Measurements from ENCODE around the gene MORN2. TPM values are rescaled to one million over a fixed set of nuclear protein-coding genes. Genes with fewer than 3 reads are reported as not detected.

MORN2 gene
- total and polyA plus RNA-seq, 9 of the 15 experiments (the other 6 are each of a cell fraction or from before 2014, with no cell fraction given): 10.4 to 39.5 (median 20.8) TPM

DNA sequence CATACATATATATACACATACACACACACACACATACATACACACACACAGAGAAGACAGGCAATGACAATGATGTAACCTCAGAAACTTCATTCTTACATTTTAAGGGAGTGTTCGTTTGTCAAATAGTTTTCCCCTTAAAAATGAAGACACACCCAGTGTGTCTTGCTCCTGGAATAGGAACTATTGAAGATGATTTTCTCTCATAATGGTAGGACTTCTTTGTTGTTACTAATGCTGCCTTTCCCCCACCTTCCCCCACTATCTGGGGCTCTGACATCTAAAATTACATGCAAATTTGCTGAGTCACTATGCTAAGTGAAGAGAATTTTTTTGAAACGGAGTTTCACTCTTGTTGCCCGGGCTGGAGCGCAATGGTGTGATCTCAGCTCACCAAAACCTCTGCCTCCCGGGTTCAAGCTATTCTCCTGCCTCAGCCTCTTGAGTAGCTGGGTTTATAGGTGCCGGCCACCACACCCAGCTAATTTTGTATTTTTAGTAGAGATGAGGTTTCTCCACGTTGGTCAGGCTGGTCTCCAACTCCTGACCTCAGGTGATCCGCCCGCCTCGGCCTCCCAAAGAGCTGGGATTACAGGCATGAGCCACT lies 48.1 kb upstream of the MORN2 start (continued):
- TF ChIP-seq, protein P1, sequence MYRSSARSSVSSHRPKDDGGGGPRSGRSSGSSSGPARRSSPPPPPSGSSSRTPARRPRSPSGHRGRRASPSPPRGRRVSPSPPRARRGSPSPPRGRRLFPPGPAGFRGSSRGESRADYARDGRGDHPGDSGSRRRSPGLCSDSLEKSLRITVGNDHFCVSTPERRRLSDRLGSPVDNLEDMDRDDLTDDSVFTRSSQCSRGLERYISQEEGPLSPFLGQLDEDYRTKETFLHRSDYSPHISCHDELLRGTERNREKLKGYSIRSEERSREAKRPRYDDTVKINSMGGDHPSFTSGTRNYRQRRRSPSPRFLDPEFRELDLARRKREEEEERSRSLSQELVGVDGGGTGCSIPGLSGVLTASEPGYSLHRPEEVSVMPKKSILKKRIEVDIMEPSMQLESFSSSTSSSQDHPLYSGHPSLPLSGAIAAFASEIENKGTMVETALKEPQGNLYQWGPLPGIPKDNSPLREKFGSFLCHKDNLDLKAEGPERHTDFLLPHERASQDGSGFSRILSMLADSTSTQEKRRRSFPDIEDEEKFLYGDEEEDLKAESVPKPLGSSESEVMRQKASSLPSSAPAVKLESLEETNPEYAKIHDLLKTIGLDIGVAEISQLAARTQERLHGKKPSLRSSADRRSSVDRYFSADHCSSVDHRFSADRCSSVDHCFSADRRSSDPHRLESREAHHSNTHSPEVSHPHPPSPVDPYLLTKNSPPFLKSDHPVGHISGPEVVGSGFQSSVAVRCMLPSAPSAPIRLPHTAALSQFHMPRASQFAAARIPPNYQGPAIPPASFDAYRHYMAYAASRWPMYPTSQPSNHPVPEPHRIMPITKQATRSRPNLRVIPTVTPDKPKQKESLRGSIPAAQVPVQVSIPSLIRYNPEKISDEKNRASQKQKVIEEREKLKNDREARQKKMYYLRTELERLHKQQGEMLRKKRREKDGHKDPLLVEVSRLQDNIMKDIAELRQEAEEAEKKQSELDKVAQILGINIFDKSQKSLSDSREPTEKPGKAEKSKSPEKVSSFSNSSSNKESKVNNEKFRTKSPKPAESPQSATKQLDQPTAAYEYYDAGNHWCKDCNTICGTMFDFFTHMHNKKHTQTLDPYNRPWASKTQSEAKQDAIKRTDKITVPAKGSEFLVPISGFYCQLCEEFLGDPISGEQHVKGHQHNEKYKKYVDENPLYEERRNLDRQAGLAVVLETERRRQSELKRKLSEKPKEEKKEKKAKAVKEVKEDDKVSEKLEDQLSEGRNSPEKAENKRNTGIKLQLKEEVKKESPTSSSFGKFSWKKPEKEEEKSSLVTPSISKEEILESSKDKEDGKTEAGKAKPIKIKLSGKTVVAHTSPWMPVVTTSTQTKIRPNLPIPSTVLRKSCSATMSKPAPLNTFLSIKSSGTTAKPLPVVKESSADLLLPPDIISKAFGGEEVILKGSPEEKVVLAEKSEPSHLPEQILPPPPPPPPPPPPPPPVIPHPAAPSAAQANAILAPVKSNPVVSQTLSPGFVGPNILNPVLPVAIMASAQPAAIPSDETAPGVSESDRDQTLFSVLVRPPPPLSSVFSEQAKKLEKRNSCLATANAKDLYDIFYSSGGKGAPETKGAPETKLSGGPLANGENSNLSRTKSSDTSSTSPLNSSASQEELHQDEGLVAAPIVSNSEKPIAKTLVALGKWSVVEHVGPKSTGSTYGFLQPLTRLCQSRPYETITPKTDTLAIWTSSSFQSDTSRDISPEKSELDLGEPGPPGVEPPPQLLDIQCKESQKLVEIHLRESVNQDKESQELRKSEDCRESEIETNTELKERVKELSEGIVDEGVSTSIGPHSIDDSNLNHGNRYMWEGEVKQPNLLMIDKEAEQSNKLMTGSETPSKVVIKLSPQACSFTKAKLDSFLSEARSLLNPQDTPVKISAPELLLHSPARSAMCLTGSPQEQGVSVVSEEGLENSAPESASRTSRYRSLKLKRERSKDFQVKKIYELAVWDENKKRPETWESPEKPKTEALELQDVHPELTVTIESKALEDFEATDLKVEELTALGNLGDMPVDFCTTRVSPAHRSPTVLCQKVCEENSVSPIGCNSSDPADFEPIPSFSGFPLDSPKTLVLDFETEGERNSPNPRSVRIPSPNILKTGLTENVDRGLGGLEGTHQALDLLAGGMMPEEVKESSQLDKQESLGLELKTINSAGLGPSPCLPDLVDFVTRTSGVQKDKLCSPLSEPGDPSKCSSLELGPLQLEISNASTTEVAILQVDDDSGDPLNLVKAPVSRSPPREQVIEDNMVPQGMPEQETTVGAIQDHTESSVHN (IDR thresholded peaks at IDR 0.05; ENCODE audit: borderline replicate concordance in 1 of 2, low read depth in 1 of 2): 0 out of 4 replicates have a peak, but pooled peaks of 1 of the 2 experiments have one; percentile 39
- TF ChIP-seq ETV1 (tag; conservative IDR thresholded peaks at IDR 0.05; ENCODE audit: low read depth) (0 out of 2 replicates have a peak, but pooled peaks have one; percentile 10), PHF8 (IDR thresholded peaks at IDR 0.05; ENCODE audit: borderline replicate concordance, low read length) (peak; percentile 20; the same call in 1 of the 2 replicates), EP400 (IDR thresholded peaks at IDR 0.05) (peak; percentile 66), POLR2H (tag; IDR thresholded peaks at IDR 0.05; ENCODE audit: low read depth) (peak; percentile 66), TAF7 (tag; IDR thresholded peaks at IDR 0.05) (peak; percentile 42; the same call in 1 of the 2 replicates), BRD9 (IDR thresholded peaks at IDR 0.05; ENCODE audit: low read depth, partially characterized antibody) (peak; percentile 39), HDAC3 (IDR thresholded peaks at IDR 0.05; ENCODE audit: borderline replicate concordance, partially characterized antibody) (peak; percentile 19)
- TF ChIP-seq, protein P2, sequence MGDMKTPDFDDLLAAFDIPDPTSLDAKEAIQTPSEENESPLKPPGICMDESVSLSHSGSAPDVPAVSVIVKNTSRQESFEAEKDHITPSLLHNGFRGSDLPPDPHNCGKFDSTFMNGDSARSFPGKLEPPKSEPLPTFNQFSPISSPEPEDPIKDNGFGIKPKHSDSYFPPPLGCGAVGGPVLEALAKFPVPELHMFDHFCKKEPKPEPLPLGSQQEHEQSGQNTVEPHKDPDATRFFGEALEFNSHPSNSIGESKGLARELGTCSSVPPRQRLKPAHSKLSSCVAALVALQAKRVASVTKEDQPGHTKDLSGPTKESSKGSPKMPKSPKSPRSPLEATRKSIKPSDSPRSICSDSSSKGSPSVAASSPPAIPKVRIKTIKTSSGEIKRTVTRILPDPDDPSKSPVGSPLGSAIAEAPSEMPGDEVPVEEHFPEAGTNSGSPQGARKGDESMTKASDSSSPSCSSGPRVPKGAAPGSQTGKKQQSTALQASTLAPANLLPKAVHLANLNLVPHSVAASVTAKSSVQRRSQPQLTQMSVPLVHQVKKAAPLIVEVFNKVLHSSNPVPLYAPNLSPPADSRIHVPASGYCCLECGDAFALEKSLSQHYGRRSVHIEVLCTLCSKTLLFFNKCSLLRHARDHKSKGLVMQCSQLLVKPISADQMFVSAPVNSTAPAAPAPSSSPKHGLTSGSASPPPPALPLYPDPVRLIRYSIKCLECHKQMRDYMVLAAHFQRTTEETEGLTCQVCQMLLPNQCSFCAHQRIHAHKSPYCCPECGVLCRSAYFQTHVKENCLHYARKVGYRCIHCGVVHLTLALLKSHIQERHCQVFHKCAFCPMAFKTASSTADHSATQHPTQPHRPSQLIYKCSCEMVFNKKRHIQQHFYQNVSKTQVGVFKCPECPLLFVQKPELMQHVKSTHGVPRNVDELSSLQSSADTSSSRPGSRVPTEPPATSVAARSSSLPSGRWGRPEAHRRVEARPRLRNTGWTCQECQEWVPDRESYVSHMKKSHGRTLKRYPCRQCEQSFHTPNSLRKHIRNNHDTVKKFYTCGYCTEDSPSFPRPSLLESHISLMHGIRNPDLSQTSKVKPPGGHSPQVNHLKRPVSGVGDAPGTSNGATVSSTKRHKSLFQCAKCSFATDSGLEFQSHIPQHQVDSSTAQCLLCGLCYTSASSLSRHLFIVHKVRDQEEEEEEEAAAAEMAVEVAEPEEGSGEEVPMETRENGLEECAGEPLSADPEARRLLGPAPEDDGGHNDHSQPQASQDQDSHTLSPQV (IDR thresholded peaks at IDR 0.05): peak; percentile 89; the same call in 1 of the 2 replicates
- TF ChIP-seq, protein P3, sequence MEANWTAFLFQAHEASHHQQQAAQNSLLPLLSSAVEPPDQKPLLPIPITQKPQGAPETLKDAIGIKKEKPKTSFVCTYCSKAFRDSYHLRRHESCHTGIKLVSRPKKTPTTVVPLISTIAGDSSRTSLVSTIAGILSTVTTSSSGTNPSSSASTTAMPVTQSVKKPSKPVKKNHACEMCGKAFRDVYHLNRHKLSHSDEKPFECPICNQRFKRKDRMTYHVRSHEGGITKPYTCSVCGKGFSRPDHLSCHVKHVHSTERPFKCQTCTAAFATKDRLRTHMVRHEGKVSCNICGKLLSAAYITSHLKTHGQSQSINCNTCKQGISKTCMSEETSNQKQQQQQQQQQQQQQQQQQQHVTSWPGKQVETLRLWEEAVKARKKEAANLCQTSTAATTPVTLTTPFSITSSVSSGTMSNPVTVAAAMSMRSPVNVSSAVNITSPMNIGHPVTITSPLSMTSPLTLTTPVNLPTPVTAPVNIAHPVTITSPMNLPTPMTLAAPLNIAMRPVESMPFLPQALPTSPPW (CRISPR knock-in tag; IDR thresholded peaks at IDR 0.05): peak; percentile 57; the same call in 1 of the 2 replicates

Measured in K562 (cell line).